Glutamatergic neuron (in vitro differentiated cells): ENCODE data around the gene FAM221B. TPM values are rescaled to one million over a fixed set of nuclear protein-coding genes. Genes with fewer than 3 reads are reported as not detected.

ENCODE experiments used
- DNase-seq: peaks from one replicate; pipeline ENCODE4 v3.0.0; 2022
- H3K27ac Mint-ChIP-seq: one replicate; pipeline ENCODE4 v1.8.0; 2020; ENCODE audit warnings: mild to moderate bottlenecking, mixed read lengths, inconsistent platforms; ENCODE audit not compliant: unreplicated experiment
- H3K27me3 Mint-ChIP-seq: one replicate; pipeline ENCODE4 v1.8.0; 2020; ENCODE audit warnings: mild to moderate bottlenecking, moderate library complexity, mixed read lengths, inconsistent platforms; ENCODE audit not compliant: unreplicated experiment
- H3K36me3 Mint-ChIP-seq: one replicate; pipeline ENCODE4 v1.8.0; 2020; ENCODE audit warnings: mild to moderate bottlenecking, mixed read lengths, inconsistent platforms; ENCODE audit not compliant: unreplicated experiment
- H3K4me1 Mint-ChIP-seq: one replicate; pipeline ENCODE4 v1.8.0; 2020; ENCODE audit warnings: mild to moderate bottlenecking, low read depth, mixed read lengths, inconsistent platforms; ENCODE audit not compliant: unreplicated experiment
- H3K4me3 Mint-ChIP-seq: one replicate; pipeline ENCODE4 v1.8.0; 2020; ENCODE audit warnings: mild to moderate bottlenecking, mixed read lengths, inconsistent platforms; ENCODE audit not compliant: unreplicated experiment
- H3K9me3 Mint-ChIP-seq: one replicate; pipeline ENCODE4 v1.8.0; 2020; ENCODE audit warnings: mild to moderate bottlenecking, moderate library complexity, mixed read lengths, inconsistent platforms; ENCODE audit not compliant: unreplicated experiment
- total RNA-seq: library from RNA; stranded (reverse); fragmentation: NEBNext Ultra II Directional; extraction: Animal tissue kit (Norgen Biotek cat#: 25700); gene quantifications from one replicate; pipeline ENCODE4 v1.2.1, GENCODE V29; 2021; ENCODE audit not compliant: unreplicated experiment
- TF ChIP-seq, protein P1 (sequence below): fragments of 200-600 bp; sonication (generic); IDR thresholded peaks from one replicate; pipeline ENCODE4 v1.5.0; 2021; ENCODE audit not compliant: partially characterized antibody, unreplicated experiment

FAM221B gene
- total RNA-seq, 1 donor from 2014 or later, result not detected

DNA sequence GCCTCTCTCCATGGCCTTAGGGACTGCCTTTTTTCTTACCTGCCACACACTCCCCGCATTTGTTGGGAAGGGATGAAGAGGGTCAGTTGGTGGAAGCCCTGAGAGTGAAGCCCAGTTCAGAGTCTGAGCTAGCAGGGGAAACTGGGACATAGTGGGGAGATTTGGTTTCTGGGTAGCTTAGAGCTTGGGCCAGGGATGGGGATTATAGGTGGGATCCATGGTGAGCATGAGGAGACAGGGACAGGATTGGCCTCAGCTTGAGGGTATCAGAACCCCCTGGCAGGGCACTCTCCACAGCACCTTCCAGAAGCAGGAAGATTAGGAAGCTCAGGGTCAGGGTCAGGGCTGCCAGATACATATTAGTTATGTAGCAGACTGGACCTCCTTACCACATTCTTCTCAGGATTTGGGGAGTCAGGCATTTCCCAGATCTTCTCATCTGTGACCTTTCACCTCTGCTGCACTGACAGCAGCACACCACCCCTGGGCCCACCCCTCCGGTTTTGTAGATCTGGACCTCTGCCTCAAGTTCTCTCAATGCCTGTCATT, 23.8 kb upstream of the FAM221B start:
- no peak overlapping the region for H3K4me3 Mint-ChIP-seq
- TF ChIP-seq, protein P1, sequence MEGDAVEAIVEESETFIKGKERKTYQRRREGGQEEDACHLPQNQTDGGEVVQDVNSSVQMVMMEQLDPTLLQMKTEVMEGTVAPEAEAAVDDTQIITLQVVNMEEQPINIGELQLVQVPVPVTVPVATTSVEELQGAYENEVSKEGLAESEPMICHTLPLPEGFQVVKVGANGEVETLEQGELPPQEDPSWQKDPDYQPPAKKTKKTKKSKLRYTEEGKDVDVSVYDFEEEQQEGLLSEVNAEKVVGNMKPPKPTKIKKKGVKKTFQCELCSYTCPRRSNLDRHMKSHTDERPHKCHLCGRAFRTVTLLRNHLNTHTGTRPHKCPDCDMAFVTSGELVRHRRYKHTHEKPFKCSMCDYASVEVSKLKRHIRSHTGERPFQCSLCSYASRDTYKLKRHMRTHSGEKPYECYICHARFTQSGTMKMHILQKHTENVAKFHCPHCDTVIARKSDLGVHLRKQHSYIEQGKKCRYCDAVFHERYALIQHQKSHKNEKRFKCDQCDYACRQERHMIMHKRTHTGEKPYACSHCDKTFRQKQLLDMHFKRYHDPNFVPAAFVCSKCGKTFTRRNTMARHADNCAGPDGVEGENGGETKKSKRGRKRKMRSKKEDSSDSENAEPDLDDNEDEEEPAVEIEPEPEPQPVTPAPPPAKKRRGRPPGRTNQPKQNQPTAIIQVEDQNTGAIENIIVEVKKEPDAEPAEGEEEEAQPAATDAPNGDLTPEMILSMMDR, result no peak
- H3K9me3 Mint-ChIP-seq, result peaks cover 5% of the 10 kb centered on the region
- H3K27ac Mint-ChIP-seq, result no peak overlapping the region
- no peak for DNase-seq
- peaks cover 8% of the 10 kb centered on the region for H3K27me3 Mint-ChIP-seq
- H3K36me3 Mint-ChIP-seq, result peaks cover 9% of the 10 kb centered on the region
- H3K4me1 Mint-ChIP-seq, result peaks cover 14% of the 10 kb centered on the region

DNA sequence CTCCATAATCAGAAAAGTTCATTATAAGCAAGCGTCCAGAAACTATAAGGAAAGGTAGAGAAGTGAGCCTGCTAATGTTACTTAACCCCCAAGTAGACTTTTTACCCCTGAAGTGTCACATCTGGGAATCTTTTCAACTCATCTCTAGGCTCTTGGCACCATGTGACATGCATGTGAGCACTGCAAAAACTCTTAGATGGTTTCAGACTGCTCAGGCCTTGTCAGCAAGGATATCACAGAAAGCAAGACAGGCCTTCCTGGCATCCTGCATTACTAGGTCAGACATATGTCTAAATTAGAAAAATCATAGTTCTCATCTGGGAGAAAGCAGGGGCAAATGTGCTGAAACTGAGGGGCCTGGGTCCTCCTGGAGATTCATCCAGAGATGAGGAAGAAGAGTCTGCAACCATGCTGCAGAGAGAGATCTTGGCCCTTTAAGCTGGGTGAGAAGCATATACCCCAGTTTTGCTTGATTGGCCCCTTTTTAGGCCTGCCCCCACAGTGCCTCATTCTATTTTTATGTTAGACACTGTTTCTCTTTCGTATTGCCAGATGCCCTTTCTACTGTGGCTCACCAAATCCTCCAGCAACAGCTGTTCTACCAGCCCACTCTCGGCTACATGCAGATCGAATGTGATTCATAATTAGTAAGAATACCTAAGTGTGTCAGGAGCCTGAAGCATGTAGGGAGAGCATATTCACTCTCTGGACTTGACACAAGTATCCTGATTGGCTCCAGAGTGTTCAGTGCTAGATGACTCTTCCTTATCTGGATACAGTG, 19.4 kb upstream of the FAM221B start:
- H3K9me3 Mint-ChIP-seq, result no peaks in the 10 kb centered on the region
- H3K27me3 Mint-ChIP-seq, result peaks cover 6% of the 10 kb centered on the region
- DNase-seq, result no peak
- no peak overlapping the region for H3K27ac Mint-ChIP-seq
- H3K4me3 Mint-ChIP-seq, result no peak overlapping the region
- TF ChIP-seq, protein P1, result no peak
- H3K36me3 Mint-ChIP-seq, result peaks cover 12% of the 10 kb centered on the region
- peaks cover 17% of the 10 kb centered on the region for H3K4me1 Mint-ChIP-seq

DNA sequence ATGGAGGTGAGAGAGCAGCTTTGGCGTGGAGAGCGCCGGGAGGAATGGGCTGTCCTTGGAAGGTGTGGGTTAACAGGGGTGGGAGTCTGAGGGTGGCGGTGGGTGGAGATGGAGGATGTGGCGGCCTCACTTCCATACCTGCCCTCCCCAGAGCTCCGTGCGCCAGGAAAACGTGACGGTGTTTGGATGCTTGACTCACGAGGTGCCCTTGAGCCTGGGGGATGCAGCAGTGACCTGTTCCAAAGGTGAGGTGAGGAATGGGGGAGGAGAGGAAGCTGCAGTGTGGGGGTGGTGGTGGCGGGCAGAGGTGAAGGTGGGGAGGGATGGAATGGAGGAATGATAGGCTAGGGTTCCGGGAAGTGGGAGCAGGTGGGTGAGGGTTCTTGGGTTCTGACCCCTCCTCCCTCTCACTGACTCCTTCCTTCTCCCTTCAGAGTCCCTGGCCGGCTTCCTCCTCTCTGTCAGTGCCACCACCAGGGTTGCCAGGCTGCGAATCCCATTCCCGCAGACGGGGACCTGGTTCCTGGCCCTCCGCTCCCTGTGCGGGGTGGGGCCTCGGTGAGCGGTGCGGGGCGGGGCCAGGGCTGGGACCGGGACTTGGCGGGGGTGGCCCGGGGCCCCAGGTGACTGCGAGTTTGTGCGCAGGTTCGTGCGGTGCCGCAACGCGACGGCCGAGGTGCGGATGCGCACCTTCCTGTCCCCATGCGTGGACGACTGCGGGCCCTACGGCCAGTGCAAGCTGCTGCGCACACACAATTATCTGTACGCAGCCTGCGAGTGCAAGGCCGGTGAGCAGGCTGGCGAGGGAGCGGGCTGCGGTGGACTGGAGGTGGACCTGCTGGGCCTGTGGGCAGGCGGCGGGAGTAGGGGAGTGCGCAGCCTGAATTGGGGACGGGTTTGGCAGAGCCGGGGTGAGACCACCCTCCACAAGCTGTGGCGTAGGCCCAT, 17.6 kb upstream of the FAM221B start:
- Mint-ChIP-seq H3K36me3 (peaks cover 9% of the 10 kb centered on the region), H3K4me3 (no peak overlapping the region), H3K27me3 (peaks cover 5% of the 10 kb centered on the region), H3K9me3 (no peaks in the 10 kb centered on the region), H3K4me1 (peaks cover 17% of the 10 kb centered on the region), H3K27ac (no peak overlapping the region)
- TF ChIP-seq, protein P1, result no peak
- no peak for DNase-seq

DNA sequence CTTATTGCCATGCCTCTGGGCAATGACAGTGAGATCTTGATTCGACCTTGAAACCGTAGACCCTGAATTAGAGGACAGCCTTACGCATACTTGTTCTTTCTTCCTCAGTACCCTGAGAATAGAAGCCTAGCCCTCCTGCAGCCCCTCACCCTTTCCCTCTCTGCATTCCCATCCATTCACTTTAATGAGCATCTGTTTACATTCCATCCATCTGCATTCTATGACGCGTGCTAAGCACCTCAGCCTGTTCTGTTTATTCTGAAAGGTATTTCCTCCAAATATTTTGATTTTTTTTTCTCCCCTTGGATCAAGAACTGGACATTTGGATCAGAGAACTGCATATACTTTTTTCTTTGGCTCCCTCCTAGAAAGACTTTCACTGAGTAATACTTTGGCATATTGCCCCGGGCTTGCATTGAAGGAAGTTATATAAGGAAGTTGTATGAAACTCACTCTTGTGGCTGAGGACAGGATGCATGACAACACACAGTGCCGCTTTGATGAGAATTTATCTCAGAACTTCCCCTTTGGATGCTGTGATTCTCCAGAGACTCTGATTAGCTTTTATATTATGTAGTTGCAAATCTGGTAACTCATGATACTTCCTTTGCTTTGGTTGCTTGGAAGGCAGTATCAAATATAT, 16.2 kb upstream of the FAM221B start:
- Mint-ChIP-seq H3K4me3 (no peak overlapping the region), H3K4me1 (peaks cover 17% of the 10 kb centered on the region), H3K27ac (no peak overlapping the region), H3K9me3 (peaks cover 5% of the 10 kb centered on the region), H3K27me3 (peaks cover 8% of the 10 kb centered on the region), H3K36me3 (peaks cover 9% of the 10 kb centered on the region)
- no peak for DNase-seq
- TF ChIP-seq, protein P1, result no peak
